HepG2 (cell line): Measurements from ENCODE around the gene CGNL1.

Experiments used
- MAFK ChIP-seq, 2 experiments: IDR thresholded peaks in 1 of 2; conservative IDR thresholded peaks in 1 of 2; 2 replicates each; pipeline ENCODE4 v1.6.1; 2011; ENCODE audit warnings: improper control_type of control experiment in 2 of 2, low read length in 2 of 2
- POLR2A ChIP-seq, 2 experiments: IDR thresholded peaks; 2 replicates each; pipeline ENCODE4 v1.6.1; 2011; ENCODE audit warnings: low read depth in 2 of 2, low read length in 2 of 2, mild to moderate bottlenecking in 1 of 2, moderate library complexity in 1 of 2; ENCODE audit not compliant: insufficient read depth in 1 of 2
- RAD21 ChIP-seq: fragments of 450-650 bp; formaldehyde crosslinking; IDR thresholded peaks from 2 replicates; pipeline ENCODE4 v1.5.0; 2020; ENCODE audit warnings: mild to moderate bottlenecking
- SP4 ChIP-seq: sonication (generic); formaldehyde crosslinking; IDR thresholded peaks from 2 replicates; pipeline ENCODE4 v1.8.1; 2023; ENCODE audit warnings: mild to moderate bottlenecking, missing genetic modification reagents
- ZBTB1 ChIP-seq: sonication (generic); formaldehyde crosslinking; IDR thresholded peaks from 2 replicates; pipeline ENCODE4 v1.4.0; 2020; ENCODE audit warnings: missing genetic modification reagents, borderline replicate concordance
- ZNF225 ChIP-seq: sonication (generic); formaldehyde crosslinking; IDR thresholded peaks from 2 replicates; pipeline ENCODE4 v1.4.0; 2020; ENCODE audit warnings: mild to moderate bottlenecking, missing genetic modification reagents
- TF ChIP-seq, protein P1 (sequence below): sonication (generic); formaldehyde crosslinking; IDR thresholded peaks from 2 replicates; pipeline ENCODE4 v1.8.0; 2022; ENCODE audit warnings: mild to moderate bottlenecking, missing genetic modification reagents, borderline replicate concordance
- TF ChIP-seq, protein P2 (sequence below): IDR thresholded peaks from 2 replicates; pipeline ENCODE4 v1.6.1; 2012; ENCODE audit warnings: low read length, improper control_type of control experiment
- TF ChIP-seq, protein P3 (sequence below): sonication (generic); formaldehyde crosslinking; IDR thresholded peaks from 2 replicates; pipeline ENCODE4 v1.5.0; 2020; ENCODE audit warnings: mild to moderate bottlenecking, missing genetic modification reagents, moderate library complexity
- TF ChIP-seq, protein P4 (sequence below): sonication (generic); formaldehyde crosslinking; IDR thresholded peaks from 2 replicates; pipeline ENCODE4 v1.4.0; 2020; ENCODE audit warnings: mild to moderate bottlenecking, missing genetic modification reagents
- TF ChIP-seq, protein P5 (sequence below), 2 experiments: sonication (generic) in 1 of 2; formaldehyde crosslinking in 1 of 2; IDR thresholded peaks; 2 replicates each; pipeline versions ENCODE4 v1.5.1 to v1.6.1; 2011 to 2020; ENCODE audit warnings: borderline replicate concordance in 1 of 2, low read depth in 1 of 2, low read length in 1 of 2, mild to moderate bottlenecking in 1 of 2, missing genetic modification reagents in 1 of 2, moderate library complexity in 1 of 2

DNA sequence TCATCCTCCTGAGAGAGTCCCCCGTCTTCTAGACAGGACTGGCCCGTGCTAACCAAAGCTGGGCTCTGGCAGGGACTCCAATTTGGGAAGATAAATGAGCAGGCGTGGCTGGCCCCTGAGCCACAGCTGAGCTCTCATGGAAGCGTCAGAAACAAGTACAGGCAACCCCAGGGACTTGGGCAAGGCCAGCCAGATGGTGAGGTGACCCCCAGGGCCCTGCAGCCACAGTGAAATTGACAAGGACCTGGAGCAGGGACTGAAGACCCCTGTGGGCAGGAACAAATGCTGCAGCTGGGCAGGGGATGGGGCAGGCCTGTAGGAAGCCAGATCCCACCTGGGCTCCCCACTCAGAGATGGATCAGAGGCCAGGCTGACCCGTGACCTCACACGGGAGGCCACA, 32.8 kb upstream of the CGNL1 start:
- TF ChIP-seq, protein P1, sequence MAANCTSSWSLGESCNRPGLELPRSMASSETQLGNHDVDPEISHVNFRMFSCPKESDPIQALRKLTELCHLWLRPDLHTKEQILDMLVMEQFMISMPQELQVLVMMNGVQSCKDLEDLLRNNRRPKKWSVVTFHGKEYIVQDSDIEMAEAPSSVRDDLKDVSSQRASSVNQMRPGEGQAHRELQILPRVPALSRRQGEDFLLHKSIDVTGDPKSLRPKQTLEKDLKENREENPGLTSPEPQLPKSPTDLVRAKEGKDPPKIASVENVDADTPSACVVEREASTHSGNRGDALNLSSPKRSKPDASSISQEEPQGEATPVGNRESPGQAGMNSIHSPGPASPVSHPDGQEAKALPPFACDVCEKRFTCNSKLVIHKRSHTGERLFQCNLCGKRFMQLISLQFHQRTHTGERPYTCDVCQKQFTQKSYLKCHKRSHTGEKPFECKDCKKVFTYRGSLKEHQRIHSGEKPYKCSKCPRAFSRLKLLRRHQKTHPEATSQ (CRISPR knock-in tag): no peak
- TF ChIP-seq RAD21: no peak
- TF ChIP-seq, protein P2, sequence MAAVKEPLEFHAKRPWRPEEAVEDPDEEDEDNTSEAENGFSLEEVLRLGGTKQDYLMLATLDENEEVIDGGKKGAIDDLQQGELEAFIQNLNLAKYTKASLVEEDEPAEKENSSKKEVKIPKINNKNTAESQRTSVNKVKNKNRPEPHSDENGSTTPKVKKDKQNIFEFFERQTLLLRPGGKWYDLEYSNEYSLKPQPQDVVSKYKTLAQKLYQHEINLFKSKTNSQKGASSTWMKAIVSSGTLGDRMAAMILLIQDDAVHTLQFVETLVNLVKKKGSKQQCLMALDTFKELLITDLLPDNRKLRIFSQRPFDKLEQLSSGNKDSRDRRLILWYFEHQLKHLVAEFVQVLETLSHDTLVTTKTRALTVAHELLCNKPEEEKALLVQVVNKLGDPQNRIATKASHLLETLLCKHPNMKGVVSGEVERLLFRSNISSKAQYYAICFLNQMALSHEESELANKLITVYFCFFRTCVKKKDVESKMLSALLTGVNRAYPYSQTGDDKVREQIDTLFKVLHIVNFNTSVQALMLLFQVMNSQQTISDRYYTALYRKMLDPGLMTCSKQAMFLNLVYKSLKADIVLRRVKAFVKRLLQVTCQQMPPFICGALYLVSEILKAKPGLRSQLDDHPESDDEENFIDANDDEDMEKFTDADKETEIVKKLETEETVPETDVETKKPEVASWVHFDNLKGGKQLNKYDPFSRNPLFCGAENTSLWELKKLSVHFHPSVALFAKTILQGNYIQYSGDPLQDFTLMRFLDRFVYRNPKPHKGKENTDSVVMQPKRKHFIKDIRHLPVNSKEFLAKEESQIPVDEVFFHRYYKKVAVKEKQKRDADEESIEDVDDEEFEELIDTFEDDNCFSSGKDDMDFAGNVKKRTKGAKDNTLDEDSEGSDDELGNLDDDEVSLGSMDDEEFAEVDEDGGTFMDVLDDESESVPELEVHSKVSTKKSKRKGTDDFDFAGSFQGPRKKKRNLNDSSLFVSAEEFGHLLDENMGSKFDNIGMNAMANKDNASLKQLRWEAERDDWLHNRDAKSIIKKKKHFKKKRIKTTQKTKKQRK: no peak
- TF ChIP-seq, protein P3, sequence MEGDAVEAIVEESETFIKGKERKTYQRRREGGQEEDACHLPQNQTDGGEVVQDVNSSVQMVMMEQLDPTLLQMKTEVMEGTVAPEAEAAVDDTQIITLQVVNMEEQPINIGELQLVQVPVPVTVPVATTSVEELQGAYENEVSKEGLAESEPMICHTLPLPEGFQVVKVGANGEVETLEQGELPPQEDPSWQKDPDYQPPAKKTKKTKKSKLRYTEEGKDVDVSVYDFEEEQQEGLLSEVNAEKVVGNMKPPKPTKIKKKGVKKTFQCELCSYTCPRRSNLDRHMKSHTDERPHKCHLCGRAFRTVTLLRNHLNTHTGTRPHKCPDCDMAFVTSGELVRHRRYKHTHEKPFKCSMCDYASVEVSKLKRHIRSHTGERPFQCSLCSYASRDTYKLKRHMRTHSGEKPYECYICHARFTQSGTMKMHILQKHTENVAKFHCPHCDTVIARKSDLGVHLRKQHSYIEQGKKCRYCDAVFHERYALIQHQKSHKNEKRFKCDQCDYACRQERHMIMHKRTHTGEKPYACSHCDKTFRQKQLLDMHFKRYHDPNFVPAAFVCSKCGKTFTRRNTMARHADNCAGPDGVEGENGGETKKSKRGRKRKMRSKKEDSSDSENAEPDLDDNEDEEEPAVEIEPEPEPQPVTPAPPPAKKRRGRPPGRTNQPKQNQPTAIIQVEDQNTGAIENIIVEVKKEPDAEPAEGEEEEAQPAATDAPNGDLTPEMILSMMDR (CRISPR knock-in tag): no peak
- no peak for TF ChIP-seq SP4 (CRISPR knock-in tag)
- TF ChIP-seq MAFK (conservative IDR thresholded peaks at IDR 0.05 in 1 of 2, IDR thresholded peaks at IDR 0.05 in 1 of 2; ENCODE audit: low read length in 2 of 2): no peak
- TF ChIP-seq, protein P4, sequence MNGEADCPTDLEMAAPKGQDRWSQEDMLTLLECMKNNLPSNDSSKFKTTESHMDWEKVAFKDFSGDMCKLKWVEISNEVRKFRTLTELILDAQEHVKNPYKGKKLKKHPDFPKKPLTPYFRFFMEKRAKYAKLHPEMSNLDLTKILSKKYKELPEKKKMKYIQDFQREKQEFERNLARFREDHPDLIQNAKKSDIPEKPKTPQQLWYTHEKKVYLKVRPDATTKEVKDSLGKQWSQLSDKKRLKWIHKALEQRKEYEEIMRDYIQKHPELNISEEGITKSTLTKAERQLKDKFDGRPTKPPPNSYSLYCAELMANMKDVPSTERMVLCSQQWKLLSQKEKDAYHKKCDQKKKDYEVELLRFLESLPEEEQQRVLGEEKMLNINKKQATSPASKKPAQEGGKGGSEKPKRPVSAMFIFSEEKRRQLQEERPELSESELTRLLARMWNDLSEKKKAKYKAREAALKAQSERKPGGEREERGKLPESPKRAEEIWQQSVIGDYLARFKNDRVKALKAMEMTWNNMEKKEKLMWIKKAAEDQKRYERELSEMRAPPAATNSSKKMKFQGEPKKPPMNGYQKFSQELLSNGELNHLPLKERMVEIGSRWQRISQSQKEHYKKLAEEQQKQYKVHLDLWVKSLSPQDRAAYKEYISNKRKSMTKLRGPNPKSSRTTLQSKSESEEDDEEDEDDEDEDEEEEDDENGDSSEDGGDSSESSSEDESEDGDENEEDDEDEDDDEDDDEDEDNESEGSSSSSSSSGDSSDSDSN: no peak
- no peak for TF ChIP-seq ZBTB1
- TF ChIP-seq, protein P5, sequence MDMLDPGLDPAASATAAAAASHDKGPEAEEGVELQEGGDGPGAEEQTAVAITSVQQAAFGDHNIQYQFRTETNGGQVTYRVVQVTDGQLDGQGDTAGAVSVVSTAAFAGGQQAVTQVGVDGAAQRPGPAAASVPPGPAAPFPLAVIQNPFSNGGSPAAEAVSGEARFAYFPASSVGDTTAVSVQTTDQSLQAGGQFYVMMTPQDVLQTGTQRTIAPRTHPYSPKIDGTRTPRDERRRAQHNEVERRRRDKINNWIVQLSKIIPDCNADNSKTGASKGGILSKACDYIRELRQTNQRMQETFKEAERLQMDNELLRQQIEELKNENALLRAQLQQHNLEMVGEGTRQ (IDR thresholded peaks at IDR 0.05; ENCODE audit: low read depth, low read length): no peak
- TF ChIP-seq, protein P5 (CRISPR knock-in tag; IDR thresholded peaks at IDR 0.05; ENCODE audit: borderline replicate concordance): no peak
- no peak for TF ChIP-seq POLR2A (IDR thresholded peaks at IDR 0.05; ENCODE audit: insufficient read depth in 1 of 2, low read depth in 2 of 2, low read length in 2 of 2)
- TF ChIP-seq ZNF225 (CRISPR knock-in tag): no peak
